HEK293 (cell line): Measurements from ENCODE around the gene SYT6.

Experiments used
- CTCF ChIA-PET: fragments of 350-600 bp; formaldehyde crosslinking; extraction: SDS; loops from one replicate; lab custom pipeline; 2021; ENCODE audit warnings: antibody characterized with exemption; lab: Yijun Ruan, JAX
- POLR2A ChIA-PET: fragments of 300-600 bp; formaldehyde crosslinking; extraction: SDS; loops from one replicate; lab custom pipeline; 2020; ENCODE audit warnings: antibody characterized with exemption, inconsistent platforms; lab: Yijun Ruan, JAX
- H3K27ac ChIP-seq: fragments of 200-500 bp; sonication (Bioruptor generic); 2 replicates; pipeline ENCODE4 v1.5.1; 2014; ENCODE audit warnings: low read depth, low read length, control low read depth, inconsistent platforms; ENCODE audit errors: extremely low read depth
- H3K36me3 ChIP-seq, 2 experiments: fragments of 200-500 bp in 1 of 2; sonication (Bioruptor generic) in 1 of 2; 1 replicate in 1 of 2; 2 replicates in 1 of 2; pipeline ENCODE4 v1.5.1; 2014 to 2017; ENCODE audit warnings: inconsistent platforms in 2 of 2, low read length in 2 of 2; ENCODE audit not compliant: control insufficient read depth in 2 of 2, insufficient read depth in 1 of 2
- H3K4me1 ChIP-seq: fragments of 200-500 bp; sonication (Bioruptor generic); 2 replicates; pipeline ENCODE4 v1.5.1; 2014; ENCODE audit warnings: mild to moderate bottlenecking, low read length, inconsistent platforms; ENCODE audit not compliant: control insufficient read depth, insufficient read depth
- H3K4me3 ChIP-seq: 2 replicates; pipeline ENCODE4 v1.5.1; 2011; ENCODE audit warnings: low read depth, mild to moderate bottlenecking, control low read depth, low read length, moderate library complexity
- H3K9me3 ChIP-seq: fragments of 200-500 bp; sonication (Bioruptor generic); 2 replicates; pipeline ENCODE4 v1.5.1; 2014; ENCODE audit warnings: low read depth, low read length, inconsistent platforms; ENCODE audit not compliant: control insufficient read depth, insufficient read depth
- GLI2 ChIP-seq: fragments of 450-650 bp; formaldehyde crosslinking; IDR thresholded peaks from 2 replicates; pipeline ENCODE4; 2017; ENCODE audit warnings: missing biosample characterization, missing genetic modification characterization, low read depth, borderline replicate concordance
- MEIS1 ChIP-seq: sonication (generic); formaldehyde crosslinking; IDR thresholded peaks from 2 replicates; pipeline ENCODE4 v1.8.1; 2022; ENCODE audit warnings: missing genetic modification reagents, mild to moderate bottlenecking, borderline replicate concordance
- OSR2 ChIP-seq: fragments of 450-650 bp; formaldehyde crosslinking; IDR thresholded peaks from 2 replicates; pipeline ENCODE4 v1.5.1; 2016; ENCODE audit warnings: missing biosample characterization, missing genetic modification characterization
- SALL2 ChIP-seq: fragments of 450-650 bp; formaldehyde crosslinking; IDR thresholded peaks from 2 replicates; pipeline ENCODE4 v1.5.0; 2017; ENCODE audit warnings: missing biosample characterization, mild to moderate bottlenecking, missing genetic modification characterization, borderline replicate concordance
- ZNF239 ChIP-seq: fragments of 450-650 bp; formaldehyde crosslinking; IDR thresholded peaks from 2 replicates; pipeline ENCODE4 v1.5.1; 2016; ENCODE audit warnings: missing biosample characterization, missing genetic modification characterization
- ZNF248 ChIP-seq: fragments of 450-650 bp; formaldehyde crosslinking; IDR thresholded peaks from 2 replicates; pipeline ENCODE4 v1.5.1; 2017; ENCODE audit warnings: missing biosample characterization, missing genetic modification characterization
- ZNF266 ChIP-seq: fragments of 450-650 bp; formaldehyde crosslinking; IDR thresholded peaks from 2 replicates; pipeline ENCODE4 v1.5.1; 2016; ENCODE audit warnings: missing biosample characterization, missing genetic modification characterization, low read depth
- ZNF391 ChIP-seq: fragments of 450-650 bp; formaldehyde crosslinking; IDR thresholded peaks from 2 replicates; pipeline ENCODE4 v1.5.1; 2016; ENCODE audit warnings: low read depth, missing biosample characterization, missing genetic modification characterization, borderline replicate concordance
- ZNF426 ChIP-seq: fragments of 450-650 bp; formaldehyde crosslinking; IDR thresholded peaks from 2 replicates; pipeline ENCODE4 v1.5.1; 2017; ENCODE audit warnings: missing biosample characterization, missing genetic modification characterization, mild to moderate bottlenecking, inconsistent platforms, moderate library complexity
- ZNF623 ChIP-seq: fragments of 450-650 bp; formaldehyde crosslinking; IDR thresholded peaks from 2 replicates; pipeline ENCODE4 v1.5.1; 2016; ENCODE audit warnings: missing biosample characterization, missing genetic modification characterization
- ZNF664 ChIP-seq: fragments of 450-650 bp; formaldehyde crosslinking; IDR thresholded peaks from 2 replicates; pipeline ENCODE4 v1.5.1; 2016; ENCODE audit warnings: missing biosample characterization, missing genetic modification characterization
- ZNF701 ChIP-seq: fragments of 450-650 bp; formaldehyde crosslinking; IDR thresholded peaks from 2 replicates; pipeline ENCODE4 v1.5.1; 2016; ENCODE audit warnings: missing biosample characterization, missing genetic modification characterization
- ZXDB ChIP-seq: fragments of 450-650 bp; formaldehyde crosslinking; IDR thresholded peaks from 2 replicates; pipeline ENCODE4 v1.5.1; 2016; ENCODE audit warnings: missing biosample characterization, missing genetic modification characterization
- TF ChIP-seq, protein P1 (sequence below): fragments of 450-650 bp; formaldehyde crosslinking; IDR thresholded peaks from 2 replicates; pipeline ENCODE4 v1.5.1; 2016; ENCODE audit warnings: missing biosample characterization, missing genetic modification characterization
- TF ChIP-seq, protein P2 (sequence below): fragments of 450-650 bp; formaldehyde crosslinking; IDR thresholded peaks from 2 replicates; pipeline ENCODE4 v1.5.1; 2016; ENCODE audit warnings: missing biosample characterization, missing genetic modification characterization, low read depth
- TF ChIP-seq, protein P3 (sequence below): fragments of 450-650 bp; formaldehyde crosslinking; conservative IDR thresholded peaks from 2 replicates; pipeline ENCODE4 v1.5.1; 2016; ENCODE audit warnings: low read depth, missing biosample characterization, missing genetic modification characterization
- TF ChIP-seq, protein P4 (sequence below): fragments of 450-650 bp; formaldehyde crosslinking; IDR thresholded peaks from 2 replicates; pipeline ENCODE4 v1.5.1; 2016; ENCODE audit warnings: missing biosample characterization, missing genetic modification characterization, borderline replicate concordance
- TF ChIP-seq, protein P5 (sequence below): fragments of 450-650 bp; formaldehyde crosslinking; IDR thresholded peaks from 2 replicates; pipeline ENCODE4 v1.5.1; 2016; ENCODE audit warnings: missing biosample characterization, missing genetic modification characterization

Gene SYT6

DNA sequence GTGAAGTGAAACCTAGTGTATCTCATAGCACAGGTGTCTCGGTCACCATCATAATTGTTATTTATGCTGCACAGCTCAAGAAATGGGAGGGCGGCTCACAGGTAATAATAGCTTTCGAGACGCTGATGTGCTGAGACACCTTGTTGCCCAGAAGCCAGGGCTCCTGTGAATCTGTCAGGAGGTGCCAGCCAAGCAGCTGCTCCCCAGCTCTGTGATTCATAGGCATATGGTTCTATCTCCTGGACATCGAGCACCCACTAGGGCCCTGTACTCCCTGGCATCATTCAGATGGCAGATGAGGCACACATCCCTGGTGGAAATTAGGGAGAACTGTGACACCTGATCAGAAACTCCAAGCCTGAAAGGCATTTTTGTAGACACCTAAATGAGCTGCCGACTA lies 53.5 kb downstream of the SYT6 start (continued):
- TF ChIP-seq, protein P1, sequence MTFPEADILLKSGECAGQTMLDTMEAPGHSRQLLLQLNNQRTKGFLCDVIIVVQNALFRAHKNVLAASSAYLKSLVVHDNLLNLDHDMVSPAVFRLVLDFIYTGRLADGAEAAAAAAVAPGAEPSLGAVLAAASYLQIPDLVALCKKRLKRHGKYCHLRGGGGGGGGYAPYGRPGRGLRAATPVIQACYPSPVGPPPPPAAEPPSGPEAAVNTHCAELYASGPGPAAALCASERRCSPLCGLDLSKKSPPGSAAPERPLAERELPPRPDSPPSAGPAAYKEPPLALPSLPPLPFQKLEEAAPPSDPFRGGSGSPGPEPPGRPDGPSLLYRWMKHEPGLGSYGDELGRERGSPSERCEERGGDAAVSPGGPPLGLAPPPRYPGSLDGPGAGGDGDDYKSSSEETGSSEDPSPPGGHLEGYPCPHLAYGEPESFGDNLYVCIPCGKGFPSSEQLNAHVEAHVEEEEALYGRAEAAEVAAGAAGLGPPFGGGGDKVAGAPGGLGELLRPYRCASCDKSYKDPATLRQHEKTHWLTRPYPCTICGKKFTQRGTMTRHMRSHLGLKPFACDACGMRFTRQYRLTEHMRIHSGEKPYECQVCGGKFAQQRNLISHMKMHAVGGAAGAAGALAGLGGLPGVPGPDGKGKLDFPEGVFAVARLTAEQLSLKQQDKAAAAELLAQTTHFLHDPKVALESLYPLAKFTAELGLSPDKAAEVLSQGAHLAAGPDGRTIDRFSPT (tag by site-specific recombination): no peak
- no peak for TF ChIP-seq ZNF239 (tag by site-specific recombination)
- TF ChIP-seq ZNF391: no peak
- TF ChIP-seq, protein P2, sequence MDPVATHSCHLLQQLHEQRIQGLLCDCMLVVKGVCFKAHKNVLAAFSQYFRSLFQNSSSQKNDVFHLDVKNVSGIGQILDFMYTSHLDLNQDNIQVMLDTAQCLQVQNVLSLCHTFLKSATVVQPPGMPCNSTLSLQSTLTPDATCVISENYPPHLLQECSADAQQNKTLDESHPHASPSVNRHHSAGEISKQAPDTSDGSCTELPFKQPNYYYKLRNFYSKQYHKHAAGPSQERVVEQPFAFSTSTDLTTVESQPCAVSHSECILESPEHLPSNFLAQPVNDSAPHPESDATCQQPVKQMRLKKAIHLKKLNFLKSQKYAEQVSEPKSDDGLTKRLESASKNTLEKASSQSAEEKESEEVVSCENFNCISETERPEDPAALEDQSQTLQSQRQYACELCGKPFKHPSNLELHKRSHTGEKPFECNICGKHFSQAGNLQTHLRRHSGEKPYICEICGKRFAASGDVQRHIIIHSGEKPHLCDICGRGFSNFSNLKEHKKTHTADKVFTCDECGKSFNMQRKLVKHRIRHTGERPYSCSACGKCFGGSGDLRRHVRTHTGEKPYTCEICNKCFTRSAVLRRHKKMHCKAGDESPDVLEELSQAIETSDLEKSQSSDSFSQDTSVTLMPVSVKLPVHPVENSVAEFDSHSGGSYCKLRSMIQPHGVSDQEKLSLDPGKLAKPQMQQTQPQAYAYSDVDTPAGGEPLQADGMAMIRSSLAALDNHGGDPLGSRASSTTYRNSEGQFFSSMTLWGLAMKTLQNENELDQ (tag by site-specific recombination): no peak

DNA sequence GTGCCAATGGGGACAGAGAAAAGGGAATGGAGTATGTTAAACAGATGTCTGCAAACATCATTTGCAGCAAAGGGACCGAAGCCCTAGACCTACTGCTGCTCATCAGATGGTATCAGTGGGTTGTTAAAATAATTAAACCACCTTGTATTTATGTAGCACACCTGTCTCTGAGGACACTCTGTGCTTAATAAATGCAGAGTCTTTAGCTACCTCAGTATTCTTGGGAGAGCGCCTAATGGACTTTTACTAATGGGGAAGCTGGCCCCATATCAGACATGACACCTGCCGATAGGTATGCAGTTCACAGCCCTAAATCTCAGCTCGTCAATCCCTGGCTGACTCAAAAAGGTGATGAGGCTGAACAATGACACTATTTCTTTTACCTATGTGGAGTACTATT lies 54.4 kb downstream of the SYT6 start:
- Histone ChIP-seq H3K36me3 (peaks cover 0 to 8% of the 10 kb centered on the region in 2 experiments; a peak in 1 of 3 replicates), H3K4me3 (no peak overlapping the region), H3K9me3 (no peaks in the 10 kb centered on the region), H3K4me1 (no peaks in the 10 kb centered on the region), H3K27ac (no peak overlapping the region)
- TF ChIP-seq ZNF426 (tag by site-specific recombination): no peak
- TF ChIP-seq, protein P3, sequence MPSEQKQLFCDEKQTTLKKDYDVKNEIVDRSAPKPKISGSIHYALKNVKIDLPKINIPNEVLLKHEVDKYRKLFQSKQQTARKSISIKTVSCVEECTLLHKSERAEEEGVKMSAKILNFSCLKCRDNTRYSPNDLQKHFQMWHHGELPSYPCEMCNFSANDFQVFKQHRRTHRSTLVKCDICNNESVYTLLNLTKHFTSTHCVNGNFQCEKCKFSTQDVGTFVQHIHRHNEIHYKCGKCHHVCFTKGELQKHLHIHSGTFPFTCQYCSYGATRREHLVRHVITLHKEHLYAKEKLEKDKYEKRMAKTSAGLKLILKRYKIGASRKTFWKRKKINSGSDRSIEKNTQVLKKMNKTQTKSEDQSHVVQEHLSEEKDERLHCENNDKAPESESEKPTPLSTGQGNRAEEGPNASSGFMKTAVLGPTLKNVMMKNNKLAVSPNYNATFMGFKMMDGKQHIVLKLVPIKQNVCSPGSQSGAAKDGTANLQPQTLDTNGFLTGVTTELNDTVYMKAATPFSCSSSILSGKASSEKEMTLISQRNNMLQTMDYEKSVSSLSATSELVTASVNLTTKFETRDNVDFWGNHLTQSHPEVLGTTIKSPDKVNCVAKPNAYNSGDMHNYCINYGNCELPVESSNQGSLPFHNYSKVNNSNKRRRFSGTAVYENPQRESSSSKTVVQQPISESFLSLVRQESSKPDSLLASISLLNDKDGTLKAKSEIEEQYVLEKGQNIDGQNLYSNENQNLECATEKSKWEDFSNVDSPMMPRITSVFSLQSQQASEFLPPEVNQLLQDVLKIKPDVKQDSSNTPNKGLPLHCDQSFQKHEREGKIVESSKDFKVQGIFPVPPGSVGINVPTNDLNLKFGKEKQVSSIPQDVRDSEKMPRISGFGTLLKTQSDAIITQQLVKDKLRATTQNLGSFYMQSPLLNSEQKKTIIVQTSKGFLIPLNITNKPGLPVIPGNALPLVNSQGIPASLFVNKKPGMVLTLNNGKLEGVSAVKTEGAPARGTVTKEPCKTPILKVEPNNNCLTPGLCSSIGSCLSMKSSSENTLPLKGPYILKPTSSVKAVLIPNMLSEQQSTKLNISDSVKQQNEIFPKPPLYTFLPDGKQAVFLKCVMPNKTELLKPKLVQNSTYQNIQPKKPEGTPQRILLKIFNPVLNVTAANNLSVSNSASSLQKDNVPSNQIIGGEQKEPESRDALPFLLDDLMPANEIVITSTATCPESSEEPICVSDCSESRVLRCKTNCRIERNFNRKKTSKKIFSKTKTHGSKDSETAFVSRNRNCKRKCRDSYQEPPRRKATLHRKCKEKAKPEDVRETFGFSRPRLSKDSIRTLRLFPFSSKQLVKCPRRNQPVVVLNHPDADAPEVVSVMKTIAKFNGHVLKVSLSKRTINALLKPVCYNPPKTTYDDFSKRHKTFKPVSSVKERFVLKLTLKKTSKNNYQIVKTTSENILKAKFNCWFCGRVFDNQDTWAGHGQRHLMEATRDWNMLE: no peak
- no peak for TF ChIP-seq MEIS1 (CRISPR knock-in tag)
- no peak for TF ChIP-seq SALL2 (tag by site-specific recombination)
- TF ChIP-seq ZXDB (tag by site-specific recombination): no peak
- TF ChIP-seq ZNF623 (tag by site-specific recombination): no peak
- TF ChIP-seq GLI2 (tag by site-specific recombination): no peak
- TF ChIP-seq ZNF248 (tag by site-specific recombination): no peak
- TF ChIP-seq ZNF664 (tag by site-specific recombination): no peak
- no peak for TF ChIP-seq ZNF701
- TF ChIP-seq OSR2: no peak
- TF ChIP-seq, protein P4, sequence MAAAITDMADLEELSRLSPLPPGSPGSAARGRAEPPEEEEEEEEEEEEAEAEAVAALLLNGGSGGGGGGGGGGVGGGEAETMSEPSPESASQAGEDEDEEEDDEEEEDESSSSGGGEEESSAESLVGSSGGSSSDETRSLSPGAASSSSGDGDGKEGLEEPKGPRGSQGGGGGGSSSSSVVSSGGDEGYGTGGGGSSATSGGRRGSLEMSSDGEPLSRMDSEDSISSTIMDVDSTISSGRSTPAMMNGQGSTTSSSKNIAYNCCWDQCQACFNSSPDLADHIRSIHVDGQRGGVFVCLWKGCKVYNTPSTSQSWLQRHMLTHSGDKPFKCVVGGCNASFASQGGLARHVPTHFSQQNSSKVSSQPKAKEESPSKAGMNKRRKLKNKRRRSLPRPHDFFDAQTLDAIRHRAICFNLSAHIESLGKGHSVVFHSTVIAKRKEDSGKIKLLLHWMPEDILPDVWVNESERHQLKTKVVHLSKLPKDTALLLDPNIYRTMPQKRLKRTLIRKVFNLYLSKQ: no peak
- TF ChIP-seq ZNF266 (tag by site-specific recombination): no peak
- TF ChIP-seq, protein P5, sequence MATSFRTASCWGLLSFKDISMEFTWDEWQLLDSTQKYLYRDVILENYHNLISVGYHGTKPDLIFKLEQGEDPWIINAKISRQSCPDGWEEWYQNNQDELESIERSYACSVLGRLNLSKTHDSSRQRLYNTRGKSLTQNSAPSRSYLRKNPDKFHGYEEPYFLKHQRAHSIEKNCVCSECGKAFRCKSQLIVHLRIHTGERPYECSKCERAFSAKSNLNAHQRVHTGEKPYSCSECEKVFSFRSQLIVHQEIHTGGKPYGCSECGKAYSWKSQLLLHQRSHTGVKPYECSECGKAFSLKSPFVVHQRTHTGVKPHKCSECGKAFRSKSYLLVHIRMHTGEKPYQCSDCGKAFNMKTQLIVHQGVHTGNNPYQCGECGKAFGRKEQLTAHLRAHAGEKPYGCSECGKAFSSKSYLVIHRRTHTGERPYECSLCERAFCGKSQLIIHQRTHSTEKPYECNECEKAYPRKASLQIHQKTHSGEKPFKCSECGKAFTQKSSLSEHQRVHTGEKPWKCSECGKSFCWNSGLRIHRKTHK (tag by site-specific recombination): no peak
- ChIA-PET POLR2A (no interaction called here), CTCF (interaction anchor here (1.1 to 1.2 kb wide), 2 partner anchors 43 to 183 kb away, joined by 3 read pairs; no protein-coding TSS in a partner anchor)
